Nephron progenitor cell (in vitro differentiated cells): ENCODE data around the gene ZDHHC3.
A peak's percentile ranks its signal among the peaks of the same experiment; 100 is the strongest.
"Not testable (repeated sequence)": the region's sequence is repeated elsewhere in the genome, so short reads cannot be mapped to it uniquely, and the experiment has no call there.

ENCODE experiments used
- DNase-seq: peaks from one replicate; pipeline ENCODE4 v3.0.0; 2021
- H3K27ac Mint-ChIP-seq: 2 replicates; pipeline ENCODE4 v1.8.0; 2021; ENCODE audit warnings: mild to moderate bottlenecking, moderate library complexity, mixed read lengths
- H3K27me3 Mint-ChIP-seq: 2 replicates; pipeline ENCODE4 v1.8.0; 2021; ENCODE audit warnings: mild to moderate bottlenecking, low read depth, mixed read lengths; ENCODE audit not compliant: poor library complexity
- H3K36me3 Mint-ChIP-seq: 2 replicates; pipeline ENCODE4 v1.8.0; 2021; ENCODE audit warnings: low read depth, mixed read lengths
- H3K4me1 Mint-ChIP-seq: 2 replicates; pipeline ENCODE4 v1.8.0; 2021; ENCODE audit warnings: mixed read lengths
- H3K4me3 Mint-ChIP-seq: 2 replicates; pipeline ENCODE4 v1.8.0; 2021; ENCODE audit warnings: mild to moderate bottlenecking, moderate library complexity, mixed read lengths
- H3K9me3 Mint-ChIP-seq: 2 replicates; pipeline ENCODE4 v1.8.0; 2021; ENCODE audit warnings: mild to moderate bottlenecking, moderate library complexity, mixed read lengths
- TF ChIP-seq, protein P1 (sequence below): fragments of 200-600 bp; sonication (generic); IDR thresholded peaks from 2 replicates; pipeline ENCODE4 v1.5.0; 2021; ENCODE audit warnings: antibody characterized with exemption

ZDHHC3 gene

GRCh38 chr3:44988073-44988472, 12.1 kb upstream of the ZDHHC3 start:
- TF ChIP-seq, protein P1, sequence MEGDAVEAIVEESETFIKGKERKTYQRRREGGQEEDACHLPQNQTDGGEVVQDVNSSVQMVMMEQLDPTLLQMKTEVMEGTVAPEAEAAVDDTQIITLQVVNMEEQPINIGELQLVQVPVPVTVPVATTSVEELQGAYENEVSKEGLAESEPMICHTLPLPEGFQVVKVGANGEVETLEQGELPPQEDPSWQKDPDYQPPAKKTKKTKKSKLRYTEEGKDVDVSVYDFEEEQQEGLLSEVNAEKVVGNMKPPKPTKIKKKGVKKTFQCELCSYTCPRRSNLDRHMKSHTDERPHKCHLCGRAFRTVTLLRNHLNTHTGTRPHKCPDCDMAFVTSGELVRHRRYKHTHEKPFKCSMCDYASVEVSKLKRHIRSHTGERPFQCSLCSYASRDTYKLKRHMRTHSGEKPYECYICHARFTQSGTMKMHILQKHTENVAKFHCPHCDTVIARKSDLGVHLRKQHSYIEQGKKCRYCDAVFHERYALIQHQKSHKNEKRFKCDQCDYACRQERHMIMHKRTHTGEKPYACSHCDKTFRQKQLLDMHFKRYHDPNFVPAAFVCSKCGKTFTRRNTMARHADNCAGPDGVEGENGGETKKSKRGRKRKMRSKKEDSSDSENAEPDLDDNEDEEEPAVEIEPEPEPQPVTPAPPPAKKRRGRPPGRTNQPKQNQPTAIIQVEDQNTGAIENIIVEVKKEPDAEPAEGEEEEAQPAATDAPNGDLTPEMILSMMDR: peak; percentile 33
- DNase-seq: no peak
- peaks cover 18% of the 10 kb centered on the region for H3K4me1 Mint-ChIP-seq
- no peak overlapping the region for H3K4me3 Mint-ChIP-seq
- peaks cover 65% of the 10 kb centered on the region for H3K36me3 Mint-ChIP-seq
- H3K27me3 Mint-ChIP-seq: no peaks in the 10 kb centered on the region
- no peak overlapping the region for H3K27ac Mint-ChIP-seq
- peaks cover 13% of the 10 kb centered on the region for H3K9me3 Mint-ChIP-seq

- no peaks in the 10 kb centered on the region for H3K27me3 Mint-ChIP-seq
- H3K9me3 Mint-ChIP-seq: peaks cover 13% of the 10 kb centered on the region
- TF ChIP-seq, protein P1: no peak
- H3K27ac Mint-ChIP-seq: no peak overlapping the region
- H3K4me3 Mint-ChIP-seq: no peak overlapping the region
- no peak for DNase-seq
- H3K4me1 Mint-ChIP-seq: peaks cover 13% of the 10 kb centered on the region
- H3K36me3 Mint-ChIP-seq: peaks cover 58% of the 10 kb centered on the region
These were observed 11.4 kb upstream of the ZDHHC3 start for GRCh38 chr3:44987332-44987731.

GRCh38 chr3:44986330-44986729, 10.4 kb upstream of the ZDHHC3 start:
- not testable (repeated sequence) for DNase-seq, H3K27me3 Mint-ChIP-seq, H3K4me3 Mint-ChIP-seq, H3K27ac Mint-ChIP-seq
- H3K9me3 Mint-ChIP-seq: peaks cover 13% of the 10 kb centered on the region
- H3K4me1 Mint-ChIP-seq: peaks cover 13% of the 10 kb centered on the region
- H3K36me3 Mint-ChIP-seq: peaks cover 49% of the 10 kb centered on the region

- Mint-ChIP-seq H3K9me3 (peaks cover 13% of the 10 kb centered on the region), H3K27ac (no peak overlapping the region), H3K4me3 (no peak overlapping the region), H3K27me3 (no peaks in the 10 kb centered on the region), H3K4me1 (peaks cover 17% of the 10 kb centered on the region), H3K36me3 (peaks cover 44% of the 10 kb centered on the region)
- TF ChIP-seq, protein P1: no peak
- DNase-seq: no peak
These were observed 8.4 kb upstream of the ZDHHC3 start for GRCh38 chr3:44984335-44984734.

- no peak for DNase-seq
- Mint-ChIP-seq H3K9me3 (peaks cover 13% of the 10 kb centered on the region), H3K36me3 (peaks cover 36% of the 10 kb centered on the region), H3K27me3 (no peaks in the 10 kb centered on the region), H3K27ac (no peak overlapping the region), H3K4me3 (no peak overlapping the region), H3K4me1 (peaks cover 20% of the 10 kb centered on the region)
- TF ChIP-seq, protein P1: no peak
These were observed 7.5 kb upstream of the ZDHHC3 start for GRCh38 chr3:44983484-44983941.

DNA sequence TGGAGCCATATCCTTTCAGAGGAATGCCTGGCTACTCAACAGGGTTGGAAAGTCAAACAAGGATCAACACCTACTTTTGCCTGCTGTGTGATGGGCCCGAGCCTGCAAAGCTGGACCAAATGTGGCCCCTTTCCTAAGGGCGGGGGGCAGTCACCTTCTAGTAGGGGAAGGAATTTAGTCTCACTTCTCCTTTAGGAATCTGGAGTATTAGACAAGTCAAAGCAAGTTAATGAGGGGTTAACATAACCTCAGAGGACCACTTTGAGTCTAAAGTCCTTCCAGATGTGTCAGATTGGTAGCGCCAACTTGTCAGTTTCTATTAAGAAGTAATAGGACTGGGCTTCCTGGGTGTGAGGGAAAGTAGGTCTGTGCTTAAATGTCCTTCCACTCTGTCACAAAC, 6.8 kb upstream of the ZDHHC3 start:
- Mint-ChIP-seq H3K27ac (no peak overlapping the region), H3K4me1 (peaks cover 19% of the 10 kb centered on the region), H3K36me3 (peaks cover 34% of the 10 kb centered on the region), H3K9me3 (peaks cover 13% of the 10 kb centered on the region), H3K27me3 (no peaks in the 10 kb centered on the region), H3K4me3 (no peak overlapping the region)
- DNase-seq: no peak
- TF ChIP-seq, protein P1: no peak
